Stomach (tissue), 4 donors: ENCODE data around the gene MINDY2.

Experiments used
- CTCF ChIP-seq, 7 experiments: fragments of 450-650 bp in 4 of 7; fragments of 200-600 bp in 3 of 7; sonication (generic) in 3 of 7; IDR thresholded peaks; one replicate each; pipeline ENCODE4 v1.5.1; 2016 to 2019; ENCODE audit warnings: antibody characterized with exemption in 7 of 7, control low read depth in 2 of 7, mild to moderate bottlenecking in 1 of 7
- POLR2A ChIP-seq, 4 donors: fragments of 450-650 bp; IDR thresholded peaks; one replicate each; pipeline ENCODE4 v1.6.1; 2016; ENCODE audit warnings: antibody characterized with exemption in 4 of 4, control low read depth in 2 of 4, mild to moderate bottlenecking in 1 of 4, moderate library complexity in 1 of 4

- TF ChIP-seq CTCF (IDR thresholded peaks at IDR 0.05) (no peak), POLR2A (IDR thresholded peaks at IDR 0.05) (no peak)
These were observed 129.5 kb downstream of the MINDY2 start for GRCh38 chr15:58900631-58901030.
